Type B pancreatic cell (in vitro differentiated cells): ENCODE measurements around the gene NFIX. TPM values are rescaled to one million over a fixed set of nuclear protein-coding genes. Genes with fewer than 3 reads are reported as not detected.
A peak's percentile ranks its signal among the peaks of the same experiment; 100 is the strongest.

ENCODE experiments used
- DNase-seq: peaks from one replicate; pipeline ENCODE4 v3.0.0; 2021; ENCODE audit warnings: mixed read lengths; ENCODE audit not compliant: unreplicated experiment; ENCODE audit errors: extremely low spot score
- H3K27ac Mint-ChIP-seq: 2 replicates; pipeline ENCODE4 v1.8.0; 2021; ENCODE audit warnings: mild to moderate bottlenecking, mixed read lengths
- H3K27me3 Mint-ChIP-seq: 2 replicates; pipeline ENCODE4 v1.8.0; 2021; ENCODE audit warnings: mixed read lengths
- H3K36me3 Mint-ChIP-seq: 2 replicates; pipeline ENCODE4 v1.8.0; 2021; ENCODE audit warnings: mixed read lengths
- H3K4me1 Mint-ChIP-seq: one replicate; pipeline ENCODE4 v1.8.0; 2021; ENCODE audit warnings: mixed read lengths; ENCODE audit not compliant: unreplicated experiment
- H3K4me3 Mint-ChIP-seq: 2 replicates; pipeline ENCODE4 v1.8.0; 2021; ENCODE audit warnings: mild to moderate bottlenecking, mixed read lengths
- H3K9me3 Mint-ChIP-seq: 2 replicates; pipeline ENCODE4 v1.8.0; 2021; ENCODE audit warnings: mixed read lengths
- total RNA-seq: library from RNA; stranded (reverse); gene quantifications from 2 replicates; pipeline ENCODE4 v1.2.1, GENCODE V29; 2021; ENCODE audit warnings: low replicate concordance
- TF ChIP-seq, protein P1 (sequence below): fragments of 200-600 bp; sonication (generic); conservative IDR thresholded peaks from 2 replicates; pipeline ENCODE4 v1.5.0; 2021; ENCODE audit warnings: antibody characterized with exemption, mild to moderate bottlenecking

NFIX gene
- total RNA-seq, 1 donor from 2014 or later = 12.4 TPM

DNA sequence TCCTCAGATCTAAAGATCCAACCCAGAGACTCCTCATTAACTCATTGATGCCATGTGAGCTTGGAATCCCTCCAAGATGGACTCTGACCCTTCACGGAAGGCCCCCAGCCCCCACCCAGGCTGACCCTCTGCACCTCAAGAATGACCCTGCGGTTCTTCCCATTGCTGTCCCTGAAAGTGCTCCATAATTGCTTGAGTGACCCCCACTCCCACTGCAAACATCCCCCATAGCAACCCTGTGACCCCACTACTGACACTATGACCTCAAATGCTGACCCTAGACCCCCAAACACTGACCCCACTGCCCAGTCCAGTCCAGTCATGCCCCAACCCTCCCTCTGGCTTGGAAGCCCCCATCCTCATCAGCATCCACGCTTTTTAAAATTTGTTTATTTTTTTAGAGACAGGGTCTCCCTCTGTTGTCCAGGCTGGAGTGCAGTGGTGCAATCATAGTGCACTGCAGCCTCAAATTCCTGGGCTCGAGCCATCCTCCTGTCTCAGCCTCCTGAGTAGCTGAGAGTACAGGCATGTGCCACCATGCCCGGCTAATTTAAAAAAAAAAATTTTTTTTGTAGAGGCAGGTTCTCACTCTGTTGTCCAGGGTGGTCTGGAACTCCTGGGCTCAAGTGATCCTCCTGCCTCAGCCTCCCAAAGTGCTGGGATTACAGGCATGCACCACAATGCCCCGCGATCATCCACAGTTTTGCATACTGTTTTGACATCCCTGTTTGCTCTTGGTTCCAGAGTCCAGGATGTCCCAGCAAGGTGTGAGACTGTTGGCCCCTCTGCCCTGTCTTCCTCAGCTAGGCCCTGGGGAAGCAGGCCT, 106.5 kb downstream of the NFIX start:
- Mint-ChIP-seq H3K27ac (no peak overlapping the region), H3K4me3 (peak overlapping the region; percentile 14), H3K9me3 (no peaks in the 10 kb centered on the region), H3K27me3 (peaks cover 49% of the 10 kb centered on the region), H3K4me1 (peaks cover 8% of the 10 kb centered on the region), H3K36me3 (no peaks in the 10 kb centered on the region)
- TF ChIP-seq, protein P1, sequence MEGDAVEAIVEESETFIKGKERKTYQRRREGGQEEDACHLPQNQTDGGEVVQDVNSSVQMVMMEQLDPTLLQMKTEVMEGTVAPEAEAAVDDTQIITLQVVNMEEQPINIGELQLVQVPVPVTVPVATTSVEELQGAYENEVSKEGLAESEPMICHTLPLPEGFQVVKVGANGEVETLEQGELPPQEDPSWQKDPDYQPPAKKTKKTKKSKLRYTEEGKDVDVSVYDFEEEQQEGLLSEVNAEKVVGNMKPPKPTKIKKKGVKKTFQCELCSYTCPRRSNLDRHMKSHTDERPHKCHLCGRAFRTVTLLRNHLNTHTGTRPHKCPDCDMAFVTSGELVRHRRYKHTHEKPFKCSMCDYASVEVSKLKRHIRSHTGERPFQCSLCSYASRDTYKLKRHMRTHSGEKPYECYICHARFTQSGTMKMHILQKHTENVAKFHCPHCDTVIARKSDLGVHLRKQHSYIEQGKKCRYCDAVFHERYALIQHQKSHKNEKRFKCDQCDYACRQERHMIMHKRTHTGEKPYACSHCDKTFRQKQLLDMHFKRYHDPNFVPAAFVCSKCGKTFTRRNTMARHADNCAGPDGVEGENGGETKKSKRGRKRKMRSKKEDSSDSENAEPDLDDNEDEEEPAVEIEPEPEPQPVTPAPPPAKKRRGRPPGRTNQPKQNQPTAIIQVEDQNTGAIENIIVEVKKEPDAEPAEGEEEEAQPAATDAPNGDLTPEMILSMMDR = no peak
- DNase-seq = no peak

DNA sequence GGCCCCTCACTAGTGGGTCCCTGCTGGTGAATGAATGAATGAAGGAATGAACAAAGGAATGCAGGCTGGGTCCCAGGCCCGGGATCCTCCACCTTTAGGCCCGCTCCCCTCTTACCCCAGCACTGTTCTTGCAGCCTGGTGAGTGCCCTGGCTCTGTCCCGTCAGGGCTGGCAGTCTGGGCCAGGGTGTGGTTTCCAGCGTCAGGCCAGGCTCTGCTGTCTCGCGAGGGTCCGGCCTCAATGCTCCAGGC, 107.1 kb downstream of the NFIX start:
- H3K27ac Mint-ChIP-seq = no peak overlapping the region
- peaks cover 8% of the 10 kb centered on the region for H3K4me1 Mint-ChIP-seq
- H3K9me3 Mint-ChIP-seq = no peaks in the 10 kb centered on the region
- peaks cover 43% of the 10 kb centered on the region for H3K27me3 Mint-ChIP-seq
- H3K36me3 Mint-ChIP-seq = no peaks in the 10 kb centered on the region
- no peak for DNase-seq
- TF ChIP-seq, protein P1 = no peak
- no peak overlapping the region for H3K4me3 Mint-ChIP-seq

DNA sequence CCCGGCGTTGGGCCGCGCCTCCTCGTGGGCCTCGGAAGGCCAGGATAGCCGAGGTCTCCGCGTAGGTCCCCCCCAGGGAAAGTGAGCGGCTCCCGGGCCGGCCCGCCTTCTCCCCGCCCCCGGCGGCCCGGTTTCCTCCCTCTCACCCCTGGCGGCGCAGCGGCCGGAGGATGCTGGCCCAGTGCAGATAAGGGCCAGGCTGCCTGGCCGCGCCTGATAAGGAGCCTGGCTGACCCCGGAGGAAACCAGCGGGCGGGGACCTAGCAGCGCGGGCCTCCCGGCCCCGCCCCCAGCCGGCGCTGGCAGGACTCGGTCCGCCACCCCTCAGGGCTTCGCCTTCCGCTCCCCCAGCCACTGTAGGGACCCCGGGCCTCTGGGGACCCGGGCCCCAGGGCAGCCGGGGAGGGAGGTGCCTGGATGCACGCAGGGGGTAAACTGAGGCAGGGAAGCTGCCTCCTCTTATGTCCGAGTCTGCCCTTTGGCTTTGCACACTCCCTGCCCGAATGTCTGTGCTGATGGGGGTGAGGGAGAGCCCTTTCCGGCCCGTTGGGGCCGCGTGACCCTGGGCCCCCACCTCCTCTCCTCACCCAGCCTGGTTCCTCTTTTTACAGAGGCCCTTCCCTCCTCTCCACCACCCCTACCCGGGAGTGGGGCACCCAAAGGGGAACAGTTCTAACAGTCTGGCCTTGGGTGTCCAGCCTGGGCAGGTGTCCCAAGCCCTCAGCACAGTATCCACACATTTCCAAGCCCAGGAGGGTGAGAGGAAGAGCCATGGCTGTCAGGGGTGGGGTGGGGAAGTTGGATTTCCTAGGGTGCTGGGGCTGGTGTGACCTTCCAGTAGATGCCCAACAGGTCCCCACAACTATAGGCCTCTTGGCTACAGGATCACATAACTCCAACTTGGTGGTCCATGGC, 107.6 kb downstream of the NFIX start, which contains the start of gene LYL1:
LYL1 (minus strand) TSS at position 193 of the 915 bp plus-strand sequence. CDS start 1,687 bp downstream, outside the sequence.
- peaks cover 8% of the 10 kb centered on the region for H3K4me1 Mint-ChIP-seq
- H3K27me3 Mint-ChIP-seq = peaks cover 39% of the 10 kb centered on the region
- no peak for DNase-seq
- no peak within 1 kb of the TSS for H3K27ac Mint-ChIP-seq
- TF ChIP-seq, protein P1 = no peak
- no peaks in the 10 kb centered on the region for H3K9me3 Mint-ChIP-seq
- no peaks in the 10 kb centered on the region for H3K36me3 Mint-ChIP-seq
- H3K4me3 Mint-ChIP-seq = peak within 1 kb of the TSS; percentile 14

DNA sequence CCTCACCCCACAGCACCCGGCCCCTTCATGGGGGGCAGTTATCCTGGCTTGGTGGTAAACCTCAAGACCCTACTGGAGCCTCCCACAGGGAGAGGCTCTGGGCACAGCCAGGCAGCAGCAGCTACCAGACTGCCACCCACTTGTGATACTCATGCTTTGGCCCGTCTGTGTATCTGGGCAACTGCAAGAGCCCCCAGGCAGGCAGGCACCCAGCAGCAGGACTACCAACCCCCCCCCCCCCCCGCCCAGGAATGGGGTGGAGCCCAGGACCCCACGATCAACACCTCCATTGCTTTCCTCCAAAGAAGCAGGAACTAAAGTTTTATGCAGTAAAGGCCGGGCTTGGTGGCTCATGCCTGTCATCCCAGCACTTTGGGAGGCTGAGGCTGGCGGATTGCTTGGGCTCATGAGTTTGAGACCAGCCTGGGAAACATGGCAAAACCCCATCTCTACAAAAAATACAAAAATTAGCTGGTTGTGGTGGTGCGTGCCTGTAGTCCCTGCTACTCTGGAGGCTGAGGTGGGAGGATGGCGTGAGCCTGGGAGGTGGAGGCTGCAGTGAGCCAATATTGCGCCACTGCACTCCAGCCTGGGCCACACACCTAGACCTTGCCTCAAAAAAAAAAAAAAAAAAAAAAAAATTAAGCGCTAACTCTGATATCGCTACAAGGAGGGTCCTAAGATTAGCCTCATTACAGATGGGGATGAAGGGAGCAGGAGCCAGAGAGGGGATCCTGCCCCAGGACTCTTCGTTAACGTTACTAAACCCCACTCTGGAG, 108.5 kb downstream of the NFIX start:
- H3K27me3 Mint-ChIP-seq = peaks cover 31% of the 10 kb centered on the region
- peaks cover 4% of the 10 kb centered on the region for H3K4me1 Mint-ChIP-seq
- H3K36me3 Mint-ChIP-seq = no peaks in the 10 kb centered on the region
- TF ChIP-seq, protein P1 = no peak
- no peak overlapping the region for H3K27ac Mint-ChIP-seq
- no peak for DNase-seq
- H3K9me3 Mint-ChIP-seq = no peaks in the 10 kb centered on the region
- no peak overlapping the region for H3K4me3 Mint-ChIP-seq

DNA sequence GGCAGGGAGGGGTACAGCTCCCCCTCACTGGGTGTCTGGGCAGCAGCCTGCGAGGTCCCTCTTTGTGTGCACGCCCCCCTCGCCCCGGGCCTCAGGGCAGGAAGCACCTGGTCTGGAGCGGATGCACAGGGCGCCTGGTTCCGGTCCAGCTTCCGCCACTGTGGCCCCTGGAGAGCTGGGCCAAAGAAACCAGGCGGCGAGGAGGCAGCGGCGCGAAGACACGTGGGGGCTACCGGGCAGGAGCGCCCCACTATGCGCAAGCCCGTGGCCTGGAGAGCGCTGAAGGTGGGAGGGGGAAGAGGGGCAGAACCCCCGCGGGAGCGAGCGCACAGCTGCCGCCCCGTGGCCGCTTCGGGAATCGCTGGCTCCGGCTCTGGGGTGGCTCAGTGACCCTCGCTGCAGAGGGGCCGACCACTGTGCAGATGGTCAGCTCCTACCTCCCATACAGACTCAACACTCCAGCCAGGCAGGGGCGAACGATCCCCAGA, 109.1 kb downstream of the NFIX start:
- no peaks in the 10 kb centered on the region for H3K36me3 Mint-ChIP-seq
- no peaks in the 10 kb centered on the region for H3K9me3 Mint-ChIP-seq
- peaks cover 4% of the 10 kb centered on the region for H3K4me1 Mint-ChIP-seq
- no peak for DNase-seq
- peaks cover 26% of the 10 kb centered on the region for H3K27me3 Mint-ChIP-seq
- no peak overlapping the region for H3K4me3 Mint-ChIP-seq
- no peak overlapping the region for H3K27ac Mint-ChIP-seq
- TF ChIP-seq, protein P1 = peak; percentile 73
